WTC11 (cell line): ENCODE results near the gene XRCC5. TPM values are rescaled to one million over a fixed set of nuclear protein-coding genes. Genes with fewer than 3 reads are reported as not detected.

Experiments
- ATAC-seq: fragments of 200-7000 bp; cut with Tn5 transposase; 2 replicates; pipeline ENCODE4 v1.10.0; 2021; ENCODE audit warnings: mild to moderate bottlenecking, moderate library complexity
- CTCF ChIA-PET: fragments of 300-600 bp; sonication (Branson Sonifier 250); formaldehyde crosslinking; loops from one replicate; lab custom pipeline; 2021; ENCODE audit warnings: antibody characterized with exemption; lab: Charles Lee
- POLR2A ChIA-PET: fragments of 350-600 bp; sonication (Branson Sonifier 250); formaldehyde crosslinking; loops from one replicate; lab custom pipeline; 2021; ENCODE audit warnings: antibody characterized with exemption; lab: Charles Lee
- DNase-seq: peaks from one replicate; pipeline ENCODE4 v3.0.0; 2021; ENCODE audit warnings: low spot score
- H3K27ac Mint-ChIP-seq: 2 replicates; pipeline ENCODE4 v1.8.0; 2021; ENCODE audit warnings: mixed read lengths
- H3K27me3 Mint-ChIP-seq: 2 replicates; pipeline ENCODE4 v1.8.0; 2021; ENCODE audit warnings: low read depth, mild to moderate bottlenecking, moderate library complexity, mixed read lengths
- H3K36me3 Mint-ChIP-seq: 2 replicates; pipeline ENCODE4 v1.8.0; 2021; ENCODE audit warnings: mixed read lengths
- H3K4me1 Mint-ChIP-seq: 2 replicates; pipeline ENCODE4 v1.8.0; 2022; ENCODE audit warnings: mixed read lengths
- H3K4me3 Mint-ChIP-seq: 2 replicates; pipeline ENCODE4 v1.8.0; 2021; ENCODE audit warnings: mild to moderate bottlenecking, moderate library complexity, mixed read lengths
- H3K9me3 Mint-ChIP-seq: 2 replicates; pipeline ENCODE4 v1.8.0; 2021; ENCODE audit warnings: mixed read lengths
- ATF1 ChIP-seq: sonication (generic); formaldehyde crosslinking; IDR thresholded peaks from 2 replicates; pipeline ENCODE4 v1.8.1; 2023; ENCODE audit warnings: mild to moderate bottlenecking, moderate library complexity, missing genetic modification reagents
- CREB1 ChIP-seq: sonication (generic); formaldehyde crosslinking; IDR thresholded peaks from 2 replicates; pipeline ENCODE4 v1.8.0; 2023; ENCODE audit warnings: mild to moderate bottlenecking, missing genetic modification reagents
- CREM ChIP-seq: sonication (generic); formaldehyde crosslinking; IDR thresholded peaks from 2 replicates; pipeline ENCODE4 v1.8.1; 2022; ENCODE audit warnings: mild to moderate bottlenecking, missing genetic modification reagents, moderate library complexity
- E2F4 ChIP-seq: sonication (generic); formaldehyde crosslinking; IDR thresholded peaks from 2 replicates; pipeline ENCODE4 v1.8.1; 2022; ENCODE audit warnings: low read depth, mild to moderate bottlenecking, moderate library complexity, missing genetic modification reagents, borderline replicate concordance
- ETV6 ChIP-seq: sonication (generic); formaldehyde crosslinking; IDR thresholded peaks from 2 replicates; pipeline ENCODE4 v1.8.1; 2022; ENCODE audit warnings: mild to moderate bottlenecking, missing genetic modification reagents
- GABPB1 ChIP-seq: sonication (generic); formaldehyde crosslinking; IDR thresholded peaks from 2 replicates; pipeline ENCODE4 v1.8.1; 2023; ENCODE audit warnings: mild to moderate bottlenecking, missing genetic modification reagents
- GTF2I ChIP-seq: fragments of 250-450 bp; sonication (Bioruptor Pico); conservative IDR thresholded peaks from 2 replicates; pipeline ENCODE4 v1.4.0; 2021; ENCODE audit warnings: mild to moderate bottlenecking
- MLX ChIP-seq: sonication (generic); formaldehyde crosslinking; IDR thresholded peaks from 2 replicates; pipeline ENCODE4 v1.8.1; 2023; ENCODE audit warnings: mild to moderate bottlenecking, missing genetic modification reagents, moderate library complexity
- MXD4 ChIP-seq: fragments of 250-450 bp; sonication (Bioruptor Pico); IDR thresholded peaks from 2 replicates; pipeline ENCODE4 v1.8.0; 2021; ENCODE audit warnings: mild to moderate bottlenecking, moderate library complexity, borderline replicate concordance
- MYBL2 ChIP-seq: sonication (generic); formaldehyde crosslinking; IDR thresholded peaks from 2 replicates; pipeline ENCODE4 v1.8.1; 2023; ENCODE audit warnings: mild to moderate bottlenecking, moderate library complexity, missing genetic modification reagents
- NFE2L1 ChIP-seq: sonication (generic); formaldehyde crosslinking; IDR thresholded peaks from 2 replicates; pipeline ENCODE4 v1.8.1; 2023; ENCODE audit warnings: missing genetic modification reagents
- NR2C2 ChIP-seq: sonication (generic); formaldehyde crosslinking; IDR thresholded peaks from 2 replicates; pipeline ENCODE4 v1.8.0; 2022; ENCODE audit warnings: mild to moderate bottlenecking, missing genetic modification reagents
- NR3C1 ChIP-seq: sonication (generic); formaldehyde crosslinking; conservative IDR thresholded peaks from 2 replicates; pipeline ENCODE4 v1.8.1; 2023; ENCODE audit warnings: low read depth, mild to moderate bottlenecking, missing genetic modification reagents
- RELA ChIP-seq: sonication (generic); formaldehyde crosslinking; IDR thresholded peaks from 2 replicates; pipeline ENCODE4 v1.8.1; 2022; ENCODE audit warnings: missing genetic modification reagents, mild to moderate bottlenecking, borderline replicate concordance
- TCF7 ChIP-seq: sonication (generic); formaldehyde crosslinking; IDR thresholded peaks from 2 replicates; pipeline ENCODE4 v1.8.0; 2022; ENCODE audit warnings: mild to moderate bottlenecking, low read depth, missing genetic modification reagents, moderate library complexity
- ZNF416 ChIP-seq: fragments of 250-450 bp; sonication (Bioruptor Pico); IDR thresholded peaks from 2 replicates; pipeline ENCODE4 v1.9.0; 2021; ENCODE audit warnings: mild to moderate bottlenecking, inconsistent platforms
- ZNF423 ChIP-seq: fragments of 250-450 bp; sonication (Bioruptor Pico); IDR thresholded peaks from 2 replicates; pipeline ENCODE4 v2.1.2; 2022; ENCODE audit warnings: mild to moderate bottlenecking, moderate library complexity
- ZNF512 ChIP-seq: sonication (generic); formaldehyde crosslinking; IDR thresholded peaks from 2 replicates; pipeline ENCODE4 v1.8.1; 2022; ENCODE audit warnings: missing genetic modification reagents, borderline replicate concordance
- ZNF671 ChIP-seq: fragments of 250-450 bp; sonication (Bioruptor Pico); IDR thresholded peaks from 2 replicates; pipeline ENCODE4 v1.8.0; 2021; ENCODE audit warnings: mild to moderate bottlenecking
- total RNA-seq: library from RNA; stranded (reverse); gene quantifications from 3 replicates; pipeline ENCODE4 v1.2.3, GENCODE V29; 2021
- TF ChIP-seq, protein P1 (sequence below): fragments of 250-450 bp; sonication (Bioruptor Pico); IDR thresholded peaks from 2 replicates; pipeline ENCODE4 v1.9.0; 2021; ENCODE audit warnings: moderate library complexity, mild to moderate bottlenecking, inconsistent platforms, borderline replicate concordance
- TF ChIP-seq, protein P2 (sequence below): fragments of 250-450 bp; sonication (Bioruptor Pico); IDR thresholded peaks from 2 replicates; pipeline ENCODE4 v1.8.0; 2021; ENCODE audit warnings: mild to moderate bottlenecking
- TF ChIP-seq, protein P3 (sequence below): fragments of 250-450 bp; sonication (Bioruptor Pico); IDR thresholded peaks from 2 replicates; pipeline ENCODE4 v1.9.0; 2021; ENCODE audit warnings: mild to moderate bottlenecking, borderline replicate concordance

The XRCC5 gene
- total RNA-seq, 1 experiment from 2014 or later = 522 TPM

GRCh38 chr2:216092646-216093045, 16.5 kb upstream of the XRCC5 start (continued):
- TF ChIP-seq MXD4 (no peak), TCF7 (no peak)

DNA sequence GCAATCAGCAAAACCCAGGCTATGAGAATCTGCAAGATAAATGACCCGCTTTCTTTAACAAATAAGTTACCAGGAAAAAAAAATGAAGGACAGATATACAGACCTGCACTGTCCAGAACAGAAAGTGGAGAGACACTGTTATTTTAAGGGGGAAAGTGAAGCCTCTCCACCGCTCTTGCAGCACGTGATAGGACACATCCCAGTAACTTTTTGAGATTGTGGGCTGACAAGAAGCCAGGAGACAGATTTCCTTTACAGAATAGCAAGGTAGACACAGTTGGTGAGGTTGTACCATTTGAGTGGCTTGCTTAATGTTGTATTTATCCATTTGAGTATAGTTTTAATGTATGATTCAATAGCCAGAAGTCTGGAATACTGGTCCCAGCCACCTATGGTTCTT, 14.4 kb upstream of the XRCC5 start:
- TF ChIP-seq NR3C1 (CRISPR knock-in tag) (no peak), GTF2I (no peak), E2F4 (CRISPR knock-in tag) (no peak), ZNF671 (CRISPR knock-in tag) (no peak), ZNF512 (CRISPR knock-in tag) (no peak), ZNF416 (CRISPR knock-in tag) (no peak), ATF1 (CRISPR knock-in tag) (no peak), NR2C2 (CRISPR knock-in tag) (no peak), ETV6 (no peak), MLX (no peak), CREB1 (CRISPR knock-in tag) (no peak), GABPB1 (no peak), CREM (no peak), NFE2L1 (CRISPR knock-in tag) (no peak), RELA (CRISPR knock-in tag) (no peak), MYBL2 (CRISPR knock-in tag) (no peak), ZNF423 (CRISPR knock-in tag) (no peak)
- TF ChIP-seq, protein P1, sequence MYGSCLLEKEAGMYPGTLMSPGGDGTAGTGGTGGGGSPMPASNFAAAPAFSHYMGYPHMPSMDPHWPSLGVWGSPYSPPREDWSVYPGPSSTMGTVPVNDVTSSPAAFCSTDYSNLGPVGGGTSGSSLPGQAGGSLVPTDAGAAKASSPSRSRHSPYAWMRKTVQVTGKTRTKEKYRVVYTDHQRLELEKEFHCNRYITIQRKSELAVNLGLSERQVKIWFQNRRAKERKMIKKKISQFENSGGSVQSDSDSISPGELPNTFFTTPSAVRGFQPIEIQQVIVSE (CRISPR knock-in tag) = no peak
- TF ChIP-seq, protein P2, sequence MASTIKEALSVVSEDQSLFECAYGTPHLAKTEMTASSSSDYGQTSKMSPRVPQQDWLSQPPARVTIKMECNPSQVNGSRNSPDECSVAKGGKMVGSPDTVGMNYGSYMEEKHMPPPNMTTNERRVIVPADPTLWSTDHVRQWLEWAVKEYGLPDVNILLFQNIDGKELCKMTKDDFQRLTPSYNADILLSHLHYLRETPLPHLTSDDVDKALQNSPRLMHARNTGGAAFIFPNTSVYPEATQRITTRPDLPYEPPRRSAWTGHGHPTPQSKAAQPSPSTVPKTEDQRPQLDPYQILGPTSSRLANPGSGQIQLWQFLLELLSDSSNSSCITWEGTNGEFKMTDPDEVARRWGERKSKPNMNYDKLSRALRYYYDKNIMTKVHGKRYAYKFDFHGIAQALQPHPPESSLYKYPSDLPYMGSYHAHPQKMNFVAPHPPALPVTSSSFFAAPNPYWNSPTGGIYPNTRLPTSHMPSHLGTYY = no peak
- TF ChIP-seq, protein P3, sequence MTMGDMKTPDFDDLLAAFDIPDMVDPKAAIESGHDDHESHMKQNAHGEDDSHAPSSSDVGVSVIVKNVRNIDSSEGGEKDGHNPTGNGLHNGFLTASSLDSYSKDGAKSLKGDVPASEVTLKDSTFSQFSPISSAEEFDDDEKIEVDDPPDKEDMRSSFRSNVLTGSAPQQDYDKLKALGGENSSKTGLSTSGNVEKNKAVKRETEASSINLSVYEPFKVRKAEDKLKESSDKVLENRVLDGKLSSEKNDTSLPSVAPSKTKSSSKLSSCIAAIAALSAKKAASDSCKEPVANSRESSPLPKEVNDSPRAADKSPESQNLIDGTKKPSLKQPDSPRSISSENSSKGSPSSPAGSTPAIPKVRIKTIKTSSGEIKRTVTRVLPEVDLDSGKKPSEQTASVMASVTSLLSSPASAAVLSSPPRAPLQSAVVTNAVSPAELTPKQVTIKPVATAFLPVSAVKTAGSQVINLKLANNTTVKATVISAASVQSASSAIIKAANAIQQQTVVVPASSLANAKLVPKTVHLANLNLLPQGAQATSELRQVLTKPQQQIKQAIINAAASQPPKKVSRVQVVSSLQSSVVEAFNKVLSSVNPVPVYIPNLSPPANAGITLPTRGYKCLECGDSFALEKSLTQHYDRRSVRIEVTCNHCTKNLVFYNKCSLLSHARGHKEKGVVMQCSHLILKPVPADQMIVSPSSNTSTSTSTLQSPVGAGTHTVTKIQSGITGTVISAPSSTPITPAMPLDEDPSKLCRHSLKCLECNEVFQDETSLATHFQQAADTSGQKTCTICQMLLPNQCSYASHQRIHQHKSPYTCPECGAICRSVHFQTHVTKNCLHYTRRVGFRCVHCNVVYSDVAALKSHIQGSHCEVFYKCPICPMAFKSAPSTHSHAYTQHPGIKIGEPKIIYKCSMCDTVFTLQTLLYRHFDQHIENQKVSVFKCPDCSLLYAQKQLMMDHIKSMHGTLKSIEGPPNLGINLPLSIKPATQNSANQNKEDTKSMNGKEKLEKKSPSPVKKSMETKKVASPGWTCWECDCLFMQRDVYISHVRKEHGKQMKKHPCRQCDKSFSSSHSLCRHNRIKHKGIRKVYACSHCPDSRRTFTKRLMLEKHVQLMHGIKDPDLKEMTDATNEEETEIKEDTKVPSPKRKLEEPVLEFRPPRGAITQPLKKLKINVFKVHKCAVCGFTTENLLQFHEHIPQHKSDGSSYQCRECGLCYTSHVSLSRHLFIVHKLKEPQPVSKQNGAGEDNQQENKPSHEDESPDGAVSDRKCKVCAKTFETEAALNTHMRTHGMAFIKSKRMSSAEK = no peak
- no peaks in the 10 kb centered on the region for H3K9me3 Mint-ChIP-seq
- H3K27me3 Mint-ChIP-seq = no peaks in the 10 kb centered on the region
- H3K4me1 Mint-ChIP-seq = no peaks in the 10 kb centered on the region
- CTCF ChIA-PET = interaction anchor here (1.2 kb wide), 1 partner anchor 61 kb away, joined by 3 read pairs; no protein-coding TSS in a partner anchor
- ATAC-seq (no peak), DNase-seq (no peak)
- H3K36me3 Mint-ChIP-seq = no peaks in the 10 kb centered on the region
- POLR2A ChIA-PET = no interaction called here
- no peak overlapping the region for H3K27ac Mint-ChIP-seq
- H3K4me3 Mint-ChIP-seq = no peak overlapping the region
